Measurements from ENCODE around the gene LSP1.

LSP1 gene

DNA sequence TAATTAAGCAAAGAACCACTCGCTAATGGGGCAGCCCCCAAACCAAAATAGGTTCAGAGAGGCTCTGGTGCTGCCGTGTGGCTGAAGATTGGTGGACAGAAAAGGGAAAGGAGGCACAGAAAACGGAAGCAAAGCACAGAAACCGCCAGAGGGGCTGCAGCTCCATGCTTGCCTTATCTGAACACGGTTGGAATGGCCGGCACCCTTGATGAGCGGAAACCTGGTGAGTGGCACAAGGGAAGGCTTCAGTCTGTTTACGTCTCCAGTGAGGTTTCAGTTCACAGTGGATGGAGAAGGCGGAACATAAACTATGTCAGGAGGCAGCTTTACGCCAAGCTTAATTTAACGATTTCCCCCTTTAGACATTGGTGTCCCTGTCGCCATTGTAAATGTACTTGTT, 44.0 kb downstream of the LSP1 start:
- DNase-seq (ENCODE audit: low read depth in 1 of 2, low spot score in 1 of 2): peak in 1 of 2 experiments; percentile 39
- H3K4me3 ChIP-seq (replicated peaks; ENCODE audit: insufficient read depth, low read length): peak overlapping the region; percentile 1; the same call in 1 of the 2 replicates
- TF ChIP-seq GABPA (IDR thresholded peaks at IDR 0.05; ENCODE audit: low read depth) (no peak), POLR2AphosphoS5 (IDR thresholded peaks at IDR 0.05; ENCODE audit: low read depth) (no peak), SPI1 (IDR thresholded peaks at IDR 0.05; ENCODE audit: borderline replicate concordance, low read depth) (no peak)
- TF ChIP-seq, protein P1, sequence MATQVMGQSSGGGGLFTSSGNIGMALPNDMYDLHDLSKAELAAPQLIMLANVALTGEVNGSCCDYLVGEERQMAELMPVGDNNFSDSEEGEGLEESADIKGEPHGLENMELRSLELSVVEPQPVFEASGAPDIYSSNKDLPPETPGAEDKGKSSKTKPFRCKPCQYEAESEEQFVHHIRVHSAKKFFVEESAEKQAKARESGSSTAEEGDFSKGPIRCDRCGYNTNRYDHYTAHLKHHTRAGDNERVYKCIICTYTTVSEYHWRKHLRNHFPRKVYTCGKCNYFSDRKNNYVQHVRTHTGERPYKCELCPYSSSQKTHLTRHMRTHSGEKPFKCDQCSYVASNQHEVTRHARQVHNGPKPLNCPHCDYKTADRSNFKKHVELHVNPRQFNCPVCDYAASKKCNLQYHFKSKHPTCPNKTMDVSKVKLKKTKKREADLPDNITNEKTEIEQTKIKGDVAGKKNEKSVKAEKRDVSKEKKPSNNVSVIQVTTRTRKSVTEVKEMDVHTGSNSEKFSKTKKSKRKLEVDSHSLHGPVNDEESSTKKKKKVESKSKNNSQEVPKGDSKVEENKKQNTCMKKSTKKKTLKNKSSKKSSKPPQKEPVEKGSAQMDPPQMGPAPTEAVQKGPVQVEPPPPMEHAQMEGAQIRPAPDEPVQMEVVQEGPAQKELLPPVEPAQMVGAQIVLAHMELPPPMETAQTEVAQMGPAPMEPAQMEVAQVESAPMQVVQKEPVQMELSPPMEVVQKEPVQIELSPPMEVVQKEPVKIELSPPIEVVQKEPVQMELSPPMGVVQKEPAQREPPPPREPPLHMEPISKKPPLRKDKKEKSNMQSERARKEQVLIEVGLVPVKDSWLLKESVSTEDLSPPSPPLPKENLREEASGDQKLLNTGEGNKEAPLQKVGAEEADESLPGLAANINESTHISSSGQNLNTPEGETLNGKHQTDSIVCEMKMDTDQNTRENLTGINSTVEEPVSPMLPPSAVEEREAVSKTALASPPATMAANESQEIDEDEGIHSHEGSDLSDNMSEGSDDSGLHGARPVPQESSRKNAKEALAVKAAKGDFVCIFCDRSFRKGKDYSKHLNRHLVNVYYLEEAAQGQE (IDR thresholded peaks at IDR 0.05; ENCODE audit: insufficient replicate concordance, low read depth): no peak
- TF ChIP-seq, protein P2, sequence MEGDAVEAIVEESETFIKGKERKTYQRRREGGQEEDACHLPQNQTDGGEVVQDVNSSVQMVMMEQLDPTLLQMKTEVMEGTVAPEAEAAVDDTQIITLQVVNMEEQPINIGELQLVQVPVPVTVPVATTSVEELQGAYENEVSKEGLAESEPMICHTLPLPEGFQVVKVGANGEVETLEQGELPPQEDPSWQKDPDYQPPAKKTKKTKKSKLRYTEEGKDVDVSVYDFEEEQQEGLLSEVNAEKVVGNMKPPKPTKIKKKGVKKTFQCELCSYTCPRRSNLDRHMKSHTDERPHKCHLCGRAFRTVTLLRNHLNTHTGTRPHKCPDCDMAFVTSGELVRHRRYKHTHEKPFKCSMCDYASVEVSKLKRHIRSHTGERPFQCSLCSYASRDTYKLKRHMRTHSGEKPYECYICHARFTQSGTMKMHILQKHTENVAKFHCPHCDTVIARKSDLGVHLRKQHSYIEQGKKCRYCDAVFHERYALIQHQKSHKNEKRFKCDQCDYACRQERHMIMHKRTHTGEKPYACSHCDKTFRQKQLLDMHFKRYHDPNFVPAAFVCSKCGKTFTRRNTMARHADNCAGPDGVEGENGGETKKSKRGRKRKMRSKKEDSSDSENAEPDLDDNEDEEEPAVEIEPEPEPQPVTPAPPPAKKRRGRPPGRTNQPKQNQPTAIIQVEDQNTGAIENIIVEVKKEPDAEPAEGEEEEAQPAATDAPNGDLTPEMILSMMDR (IDR thresholded peaks at IDR 0.05; ENCODE audit: insufficient read depth, low read length): no peak
- H3K27ac ChIP-seq (replicated peaks): peak overlapping the region; percentile 10
- H3K27me3 ChIP-seq (ENCODE audit: insufficient read depth, poor library complexity, severe bottlenecking): no peaks in the 10 kb centered on the region

DNA sequence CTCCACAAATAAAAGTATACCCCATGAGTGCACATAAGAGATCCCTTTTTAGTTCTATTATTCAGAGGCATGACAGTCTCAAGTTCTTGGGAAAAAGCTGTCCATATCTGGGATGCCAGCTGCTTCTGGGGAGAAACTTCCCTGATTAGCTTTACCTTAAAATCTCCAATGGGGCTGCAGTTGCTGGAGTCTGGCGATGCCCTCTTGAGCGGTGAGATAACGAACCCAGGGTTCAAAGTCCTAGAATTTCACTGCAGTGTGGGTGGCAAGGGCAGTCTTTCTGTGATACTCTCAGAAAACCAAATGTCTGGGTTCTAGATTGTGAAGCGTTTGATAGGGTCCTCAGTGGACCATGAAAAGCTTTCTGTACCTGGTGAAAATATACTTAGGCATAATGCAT, 46.2 kb downstream of the LSP1 start:
- TF ChIP-seq, protein P1 (IDR thresholded peaks at IDR 0.05; ENCODE audit: insufficient replicate concordance, low read depth): no peak
- TF ChIP-seq, protein P2 (IDR thresholded peaks at IDR 0.05; ENCODE audit: insufficient read depth, low read length): no peak
- TF ChIP-seq GABPA (IDR thresholded peaks at IDR 0.05; ENCODE audit: low read depth): no peak
- TF ChIP-seq SPI1 (IDR thresholded peaks at IDR 0.05; ENCODE audit: borderline replicate concordance, low read depth): no peak
- no peak for TF ChIP-seq POLR2AphosphoS5 (IDR thresholded peaks at IDR 0.05; ENCODE audit: low read depth)
- no peak for DNase-seq (ENCODE audit: low read depth in 1 of 2, low spot score in 1 of 2)
- no peak overlapping the region for H3K27ac ChIP-seq (replicated peaks)
- H3K4me3 ChIP-seq (replicated peaks; ENCODE audit: insufficient read depth, low read length): no peak overlapping the region
- no peaks in the 10 kb centered on the region for H3K27me3 ChIP-seq (ENCODE audit: insufficient read depth, poor library complexity, severe bottlenecking)

DNA sequence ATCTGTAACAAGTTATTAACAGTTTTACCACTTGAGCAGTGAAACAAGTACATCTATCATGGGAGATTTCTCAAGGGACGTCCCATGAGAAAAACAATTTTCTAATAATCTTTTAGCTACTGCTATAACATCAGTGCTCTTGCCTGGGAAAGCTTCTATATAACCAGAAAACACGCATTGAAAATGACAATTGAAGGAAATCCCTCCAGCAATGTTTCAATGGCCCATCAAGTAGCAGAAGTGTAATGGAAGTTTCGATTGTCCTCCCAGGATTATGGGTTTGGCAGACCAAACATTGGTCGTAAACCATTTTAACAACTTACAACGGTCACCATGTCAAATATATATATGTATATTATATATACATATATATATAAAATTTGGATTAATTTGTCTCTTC, 46.8 kb downstream of the LSP1 start:
- Histone ChIP-seq H3K4me3 (replicated peaks; ENCODE audit: insufficient read depth, low read length) (no peak overlapping the region), H3K27me3 (ENCODE audit: insufficient read depth, poor library complexity, severe bottlenecking) (no peaks in the 10 kb centered on the region), H3K27ac (replicated peaks) (no peak overlapping the region)
- no peak for TF ChIP-seq POLR2AphosphoS5 (IDR thresholded peaks at IDR 0.05; ENCODE audit: low read depth)
- no peak for TF ChIP-seq GABPA (IDR thresholded peaks at IDR 0.05; ENCODE audit: low read depth)
- TF ChIP-seq SPI1 (IDR thresholded peaks at IDR 0.05; ENCODE audit: borderline replicate concordance, low read depth): no peak
- TF ChIP-seq, protein P2 (IDR thresholded peaks at IDR 0.05; ENCODE audit: insufficient read depth, low read length): no peak
- TF ChIP-seq, protein P1 (IDR thresholded peaks at IDR 0.05; ENCODE audit: insufficient replicate concordance, low read depth): no peak
- no peak for DNase-seq (ENCODE audit: low read depth in 1 of 2, low spot score in 1 of 2)
